ENCODE measurements around the gene ZNF366.
A peak's percentile ranks its signal among the peaks of the same experiment; 100 is the strongest.

Gene ZNF366

DNA sequence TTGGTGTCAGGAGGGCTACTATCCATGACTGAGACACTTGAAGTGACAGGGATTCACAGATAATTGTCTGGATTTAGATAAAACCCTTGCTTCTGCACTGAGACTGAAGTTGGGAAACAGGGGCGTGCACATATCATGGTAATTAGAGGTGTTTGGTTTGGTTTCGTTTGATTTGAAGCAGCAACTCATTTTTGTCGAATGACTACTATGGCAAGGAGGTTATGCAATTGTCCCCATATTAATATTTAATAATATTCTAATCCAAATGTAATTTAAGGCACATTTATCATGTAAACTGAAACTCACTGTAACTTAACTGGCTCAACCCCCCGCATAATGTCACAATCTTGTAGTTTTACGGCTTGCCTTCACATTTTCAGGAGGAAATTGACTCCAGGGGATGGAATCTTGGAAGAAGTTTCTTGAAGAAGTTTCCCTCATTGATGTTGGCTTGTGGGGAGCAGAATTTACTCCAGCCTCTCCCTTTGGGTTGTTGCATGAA, 12.5 kb downstream of the ZNF366 start:
- DNase-seq (ENCODE audit: low read depth, low spot score): no peak

DNA sequence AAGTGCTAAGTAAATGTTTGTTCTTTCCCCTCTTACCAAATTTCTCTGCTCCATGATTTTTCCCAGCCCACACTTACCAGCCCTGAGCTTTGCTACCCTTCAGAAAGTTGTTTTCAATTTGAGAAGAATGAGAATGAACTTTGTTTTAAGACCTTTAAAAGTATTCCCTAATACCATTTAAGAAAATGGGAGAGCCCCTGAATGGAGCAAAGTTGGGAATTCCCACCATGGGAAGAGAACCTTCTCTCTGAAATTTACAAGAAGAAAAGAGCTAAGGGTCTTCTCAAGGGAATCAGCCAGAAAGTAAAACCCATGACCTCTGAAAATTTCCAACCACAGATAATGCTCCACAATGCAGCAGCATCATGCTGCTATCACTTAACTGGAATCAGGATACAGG, 17.7 kb downstream of the ZNF366 start:
- no peak for DNase-seq (ENCODE audit: low read depth, low spot score)

DNA sequence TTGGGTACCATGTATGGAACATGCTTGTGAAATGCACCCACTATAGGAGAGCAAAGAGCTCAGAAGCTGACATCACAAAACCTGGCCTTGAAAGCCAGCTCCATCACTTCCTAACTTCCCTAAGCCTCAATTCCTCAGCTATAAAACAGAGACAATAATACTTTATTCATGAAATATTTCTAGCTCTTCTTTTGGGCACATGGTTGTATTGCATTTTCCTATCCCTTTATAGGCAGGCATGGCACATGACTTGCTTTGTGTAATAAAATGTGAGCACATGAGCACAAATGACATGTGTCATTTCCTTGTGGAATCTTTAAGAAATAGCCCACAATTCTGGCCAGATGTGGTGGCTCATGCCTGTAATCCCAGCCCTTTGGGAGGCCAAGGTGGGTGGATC, 18.5 kb downstream of the ZNF366 start:
- DNase-seq (ENCODE audit: low read depth, low spot score): no peak

DNA sequence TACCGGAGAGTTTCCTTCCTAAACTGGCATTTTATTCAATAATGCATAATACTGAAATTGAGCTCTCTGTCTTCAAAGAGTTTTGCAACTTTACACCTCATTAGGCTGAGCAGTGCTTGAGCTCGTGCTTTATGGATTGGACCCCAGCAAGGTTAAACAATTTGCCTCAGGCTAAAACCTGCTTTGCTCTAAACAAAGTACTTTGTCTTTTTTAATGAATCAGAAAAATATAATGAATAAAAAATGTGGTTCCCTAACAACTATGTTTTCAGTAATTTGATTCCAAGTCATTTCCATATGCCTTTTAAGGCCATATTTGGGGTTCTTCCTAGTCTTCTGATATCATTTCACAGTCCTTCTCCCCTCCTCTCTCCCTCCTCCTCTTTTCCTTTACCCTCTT, 20.0 kb downstream of the ZNF366 start:
- DNase-seq (ENCODE audit: low read depth, low spot score): no peak

DNA sequence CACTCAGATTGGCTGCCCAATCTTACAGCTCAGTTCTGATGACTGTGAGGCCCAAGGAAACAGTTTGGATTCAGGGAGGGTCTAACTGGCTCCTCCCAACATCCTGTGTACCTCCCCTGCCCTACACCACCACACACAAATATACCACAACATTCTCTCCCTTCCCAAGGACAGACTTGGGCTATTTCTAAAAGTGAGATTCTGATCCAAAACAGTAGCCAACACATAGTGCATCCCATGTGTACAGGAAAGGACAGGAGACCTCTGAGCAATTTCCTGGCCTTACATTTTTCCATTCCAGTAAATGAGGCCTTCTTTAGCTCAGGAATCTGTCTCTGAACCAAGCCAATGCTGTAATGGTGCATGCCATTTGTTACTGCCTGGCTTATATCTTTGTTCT, 20.8 kb downstream of the ZNF366 start:
- peak; percentile 20 for DNase-seq (ENCODE audit: low read depth, low spot score)

DNA sequence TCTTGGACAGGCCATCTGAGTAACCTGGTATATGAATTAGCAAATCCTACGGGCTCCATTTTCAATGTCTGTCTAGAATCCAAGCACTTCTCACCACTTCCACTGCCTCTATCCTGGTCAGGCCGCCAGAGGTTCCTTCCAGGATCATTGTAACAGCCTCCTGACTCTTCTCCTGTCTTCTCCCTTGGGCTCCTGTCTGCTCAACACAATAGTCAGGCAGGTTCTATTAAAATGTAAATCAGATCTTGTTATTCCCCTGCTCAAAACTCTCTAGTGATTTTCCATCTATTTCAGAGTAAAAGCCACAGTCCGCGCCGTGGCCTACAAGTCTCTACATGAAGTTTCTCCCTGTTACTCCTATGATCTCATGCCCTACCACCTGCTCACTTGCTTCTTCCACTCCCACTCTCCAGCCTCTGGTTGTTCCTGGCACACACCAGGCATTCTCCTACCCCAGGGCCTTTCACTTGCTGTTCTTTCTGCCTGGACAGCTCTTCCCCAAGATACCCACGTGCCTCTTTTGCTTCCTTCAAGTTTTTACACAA, 21.7 kb downstream of the ZNF366 start:
- DNase-seq (ENCODE audit: low read depth, low spot score): peak; percentile 11

DNA sequence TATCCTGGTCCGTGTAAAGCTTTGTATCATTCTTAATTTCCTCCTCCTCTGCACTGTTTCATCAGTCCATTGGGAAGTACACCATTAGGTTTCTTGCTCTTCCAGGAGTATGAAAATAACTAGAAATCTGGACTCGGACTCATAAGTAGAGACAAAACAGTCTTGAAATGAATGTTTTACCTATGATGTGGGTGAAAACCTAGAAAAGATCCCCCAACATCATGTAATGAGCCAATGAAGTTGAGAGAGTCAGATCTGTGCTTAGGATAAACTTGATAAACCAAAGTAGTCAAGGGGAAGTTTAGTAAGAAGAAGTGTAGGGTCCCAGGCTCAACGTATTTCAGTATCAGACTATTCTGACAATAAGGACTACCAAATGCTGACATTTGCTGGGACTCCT, 25.2 kb downstream of the ZNF366 start:
- DNase-seq (ENCODE audit: low read depth, low spot score): no peak

DNA sequence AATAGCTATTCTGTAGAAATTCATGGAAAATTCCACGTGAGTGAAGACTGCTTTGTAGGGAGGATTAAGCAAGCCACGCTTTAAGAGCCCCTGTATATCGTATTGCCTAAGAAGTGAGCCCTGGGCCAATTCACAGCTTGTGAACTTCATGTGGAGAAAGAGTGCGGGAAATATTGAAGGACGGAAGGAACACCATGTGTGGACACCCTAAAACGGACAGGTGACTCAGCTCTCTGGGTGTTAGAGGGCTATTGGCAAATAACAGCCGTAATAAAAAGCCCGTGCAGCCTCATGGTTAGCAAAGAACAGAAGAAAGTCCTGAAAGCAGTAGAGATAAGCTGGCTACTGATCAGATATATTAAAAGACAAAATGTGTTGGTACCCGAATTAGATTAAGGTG, 26.4 kb downstream of the ZNF366 start:
- no peak for DNase-seq (ENCODE audit: low read depth, low spot score)

DNA sequence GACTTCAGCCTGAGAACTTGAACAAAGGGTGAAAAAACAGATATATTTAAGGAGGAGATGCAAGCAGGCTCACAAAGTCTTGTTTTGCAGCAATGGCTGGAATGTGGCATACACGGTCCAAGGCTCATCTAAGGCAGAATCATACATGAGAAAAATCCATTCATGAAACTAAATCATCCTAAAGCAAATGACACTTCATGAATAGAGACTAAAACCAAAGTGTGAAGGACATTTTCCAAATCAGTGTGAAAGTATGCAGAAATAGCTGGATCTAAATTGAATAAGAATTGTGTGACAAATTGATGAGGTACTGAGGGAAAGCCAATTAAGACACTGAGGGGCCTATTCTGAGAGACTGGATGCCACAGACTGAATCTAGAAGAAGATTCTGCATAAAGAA, 27.3 kb downstream of the ZNF366 start:
- no peak for DNase-seq (ENCODE audit: low read depth, low spot score)

DNA sequence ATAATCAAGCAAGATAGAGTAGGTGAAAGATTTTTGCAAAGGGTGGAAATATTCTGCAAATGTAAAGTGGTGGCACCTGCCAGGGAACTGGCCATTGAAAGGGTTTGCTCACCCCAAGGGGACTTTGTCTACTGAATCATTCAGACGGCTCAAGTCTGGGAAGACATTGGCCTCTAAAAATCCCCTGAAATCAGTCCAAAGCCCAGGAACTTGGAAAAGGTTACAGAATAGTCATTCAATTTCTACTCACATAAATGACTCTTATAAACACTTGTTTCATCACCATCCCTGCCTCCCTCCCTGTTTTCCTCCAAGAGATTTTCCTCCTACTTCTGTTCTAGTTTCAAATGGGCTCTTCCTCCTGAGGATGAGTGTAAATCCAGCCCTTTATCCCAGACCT, 28.5 kb downstream of the ZNF366 start:
- no peak for DNase-seq (ENCODE audit: low read depth, low spot score)

DNA sequence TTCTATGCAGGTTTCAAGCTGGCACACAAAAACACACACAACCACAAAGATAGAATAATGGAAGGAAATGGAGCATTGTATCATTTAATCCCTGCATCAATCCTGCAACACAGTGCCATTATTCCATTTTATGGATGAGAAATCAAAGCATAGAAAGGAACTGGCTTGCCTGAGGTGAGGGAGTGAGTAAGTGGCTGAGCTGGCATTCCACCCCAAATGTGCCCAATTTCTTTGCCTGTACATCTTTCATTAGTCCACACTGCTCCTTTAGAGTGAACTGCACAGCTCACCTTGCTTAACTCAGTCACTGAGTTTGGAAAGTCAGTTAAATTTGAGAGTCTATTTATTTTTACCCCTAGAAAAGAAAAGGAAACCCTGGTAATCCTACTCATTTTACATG, 28.9 kb downstream of the ZNF366 start:
- no peak for DNase-seq (ENCODE audit: low read depth, low spot score)

DNA sequence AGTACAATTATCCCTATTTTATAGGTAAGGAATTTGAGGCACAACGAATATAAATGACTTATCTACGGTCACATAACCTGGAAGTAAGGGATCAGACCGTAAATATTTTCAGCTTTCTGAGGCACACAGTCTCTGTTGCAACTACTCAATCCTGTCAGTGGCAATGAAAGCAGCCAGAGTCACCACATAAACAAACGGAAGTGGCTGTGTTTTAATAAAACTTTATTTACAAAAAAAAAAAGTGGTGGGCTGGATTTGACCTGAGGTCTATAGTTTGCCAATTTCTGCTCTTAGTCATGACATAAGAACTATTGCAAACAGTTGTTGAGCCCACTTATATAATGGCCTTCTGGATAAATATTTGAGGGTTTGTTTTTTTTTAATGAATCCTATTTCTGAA, 29.6 kb downstream of the ZNF366 start:
- no peak for DNase-seq (ENCODE audit: low read depth, low spot score)

DNA sequence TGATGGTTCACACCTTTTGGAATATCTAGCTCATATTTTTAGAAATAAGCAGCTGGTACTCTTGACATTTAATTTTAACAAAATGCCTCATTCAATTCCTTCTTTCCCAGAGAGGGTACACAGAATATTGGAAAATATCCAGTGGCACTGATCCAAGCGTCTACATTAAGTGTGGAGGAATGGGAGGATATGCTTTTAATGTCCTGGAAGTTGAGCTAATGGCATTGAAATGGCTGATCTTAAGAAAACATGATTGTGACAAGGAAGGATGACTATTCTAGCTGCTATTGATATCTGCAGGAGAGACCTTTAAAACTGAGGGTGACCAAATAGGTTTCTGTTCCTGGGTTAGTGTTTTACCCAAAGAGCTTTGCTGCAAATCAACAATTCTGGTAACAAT, 30.0 kb downstream of the ZNF366 start:
- no peak for DNase-seq (ENCODE audit: low read depth, low spot score)

DNA sequence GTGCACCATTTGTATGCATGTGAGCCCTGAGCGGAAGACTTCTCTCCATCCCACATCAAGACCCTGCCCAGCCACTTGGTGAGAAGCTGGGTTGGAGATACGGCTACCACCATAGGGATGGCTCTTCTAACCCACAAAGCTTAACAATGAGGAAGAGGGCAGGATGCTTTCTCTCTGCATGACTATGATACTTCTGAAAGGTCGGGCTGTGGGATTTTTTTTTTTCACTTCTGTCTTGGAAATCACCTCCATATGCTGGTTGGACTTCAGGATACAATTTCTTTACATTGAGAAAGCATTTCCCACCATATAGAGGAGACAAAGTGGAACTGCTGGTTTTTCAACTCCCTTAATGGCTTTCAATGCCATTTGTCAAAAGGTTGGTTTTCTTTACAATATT, 30.5 kb downstream of the ZNF366 start:
- DNase-seq (ENCODE audit: low read depth, low spot score): no peak

DNA sequence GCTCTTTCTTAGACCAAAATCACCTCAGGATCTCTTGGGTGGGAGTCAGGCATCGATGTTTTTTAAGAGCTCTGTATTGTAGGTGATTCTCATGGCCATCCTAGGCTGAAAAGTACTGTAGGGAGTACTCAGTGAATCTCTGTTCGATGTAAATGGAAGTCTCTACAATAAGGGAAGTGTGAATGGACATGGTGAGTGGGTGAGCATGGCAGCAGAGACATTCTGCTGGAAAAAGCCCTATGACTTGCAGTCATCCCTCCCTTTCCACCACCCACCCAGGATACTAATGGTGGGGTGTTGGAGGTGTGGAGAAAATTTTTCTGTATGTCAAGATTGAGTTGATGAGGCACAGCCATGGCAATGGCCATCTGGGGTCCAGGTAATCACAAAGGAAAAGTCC, 30.9 kb downstream of the ZNF366 start:
- no peak for DNase-seq (ENCODE audit: low read depth, low spot score)

DNA sequence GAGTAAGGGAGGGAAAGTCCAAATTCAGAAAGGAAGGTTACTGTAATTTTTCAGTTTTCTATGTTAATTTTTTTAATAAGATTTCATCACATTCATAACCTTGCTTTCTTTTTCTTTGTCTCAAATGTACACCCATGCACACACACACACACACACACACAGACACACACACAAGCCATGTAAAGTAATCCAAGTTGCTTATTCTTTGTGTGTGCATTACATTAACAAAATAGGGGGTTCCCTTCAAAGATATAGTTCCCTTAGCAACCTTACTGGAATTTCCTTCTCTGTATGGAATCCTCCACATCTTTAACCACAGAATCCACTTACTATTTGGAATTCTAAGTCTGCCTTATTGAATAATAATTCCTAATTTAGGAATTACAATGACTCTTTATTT, 32.7 kb downstream of the ZNF366 start:
- DNase-seq (ENCODE audit: low read depth, low spot score): no peak

DNA sequence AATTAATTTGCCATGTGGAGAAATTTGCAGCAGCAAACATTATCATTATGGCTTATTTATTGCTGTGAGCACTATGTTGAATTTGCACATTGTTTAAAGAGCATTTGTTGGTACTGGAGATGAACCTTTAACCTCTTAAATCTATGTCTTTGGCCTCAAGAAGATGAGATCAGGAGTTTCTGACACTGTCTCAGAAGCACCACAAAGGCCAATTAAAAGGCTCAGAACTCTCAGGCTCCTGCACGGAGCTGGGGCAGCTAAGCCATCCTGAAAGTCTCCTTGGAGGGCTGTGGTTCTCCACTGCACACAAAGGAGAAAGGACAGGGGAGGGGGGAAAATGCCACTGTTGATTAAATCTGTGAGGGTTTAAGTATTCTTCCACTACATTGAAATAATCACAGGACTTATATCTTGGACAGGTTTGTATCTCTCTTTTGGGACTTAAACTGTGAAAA, 33.1 kb downstream of the ZNF366 start:
- DNase-seq (ENCODE audit: low read depth, low spot score): no peak

DNA sequence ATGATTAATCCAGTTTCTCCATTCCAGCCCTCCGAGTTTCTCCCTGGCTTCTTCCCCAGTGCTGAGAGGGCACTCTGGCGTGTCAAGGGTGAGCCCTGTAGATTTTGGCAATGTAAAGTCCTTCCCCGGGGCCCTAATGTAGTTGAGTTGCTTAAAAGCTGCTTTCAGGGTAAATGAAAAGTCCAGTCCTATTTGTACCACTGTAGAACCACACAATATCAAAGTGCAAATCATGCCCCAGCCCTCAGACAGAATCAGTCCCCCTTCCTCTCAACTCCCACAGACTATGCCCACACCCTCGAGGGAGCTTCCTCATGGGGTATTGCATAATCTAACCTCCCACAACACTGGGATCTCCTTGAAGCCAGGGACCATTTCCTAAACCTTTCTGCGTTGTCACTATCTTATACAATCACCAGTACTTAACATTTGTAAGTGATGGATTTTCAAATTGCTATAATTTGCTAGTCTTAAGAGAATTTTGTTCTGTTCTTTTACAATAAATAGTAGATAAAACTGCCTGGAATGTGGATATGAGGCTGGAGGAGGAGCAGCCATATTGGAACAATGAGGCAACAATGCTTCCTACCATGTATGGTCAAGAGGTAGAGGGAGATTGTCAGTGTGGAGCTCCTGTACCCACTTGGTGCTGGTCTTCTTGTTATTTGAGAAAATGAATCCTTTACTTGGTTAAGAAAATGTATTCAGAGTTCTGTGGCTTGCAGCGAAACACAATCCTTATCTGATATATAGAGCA, 34.4 kb downstream of the ZNF366 start:
- DNase-seq (ENCODE audit: low read depth, low spot score): no peak

DNA sequence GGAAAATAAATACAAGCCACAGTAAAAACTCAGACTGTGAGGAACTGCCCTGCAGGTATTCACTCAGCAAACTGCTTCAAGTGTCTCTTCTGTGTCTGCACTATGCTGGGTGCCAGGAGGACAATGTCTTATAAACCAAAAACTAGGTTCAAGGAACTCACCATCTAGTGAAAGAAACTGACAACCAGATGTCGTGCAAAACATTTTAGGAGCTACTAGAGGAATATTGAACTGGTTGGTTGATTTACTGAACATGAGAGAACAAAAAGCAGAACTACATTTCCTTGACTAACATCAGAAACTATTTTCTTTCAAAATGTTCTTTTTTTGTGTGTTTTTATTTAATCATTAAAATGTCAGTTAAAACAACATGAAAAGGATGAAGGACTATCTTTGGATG, 35.2 kb downstream of the ZNF366 start:
- no peak for DNase-seq (ENCODE audit: low read depth, low spot score)

DNA sequence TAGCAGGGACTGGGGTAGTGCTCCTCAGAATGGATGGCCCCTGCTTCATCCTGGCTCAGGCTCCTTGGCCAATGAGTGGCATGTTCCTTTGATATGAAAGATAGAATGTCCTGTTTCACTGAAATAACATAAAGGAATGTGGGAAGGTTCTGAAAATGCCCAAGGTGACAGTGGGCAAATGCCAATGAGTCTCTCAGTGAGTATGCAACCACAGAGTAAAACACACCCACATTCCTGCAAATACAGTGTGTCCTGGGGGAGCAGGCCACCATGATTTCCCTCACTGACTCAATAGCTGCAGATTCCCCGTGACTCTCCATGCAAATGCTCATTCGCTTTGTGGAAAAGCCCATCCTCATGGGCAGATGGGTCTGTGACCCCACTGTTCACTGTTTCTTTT, 36.4 kb downstream of the ZNF366 start:
- no peak for DNase-seq (ENCODE audit: low read depth, low spot score)

DNA sequence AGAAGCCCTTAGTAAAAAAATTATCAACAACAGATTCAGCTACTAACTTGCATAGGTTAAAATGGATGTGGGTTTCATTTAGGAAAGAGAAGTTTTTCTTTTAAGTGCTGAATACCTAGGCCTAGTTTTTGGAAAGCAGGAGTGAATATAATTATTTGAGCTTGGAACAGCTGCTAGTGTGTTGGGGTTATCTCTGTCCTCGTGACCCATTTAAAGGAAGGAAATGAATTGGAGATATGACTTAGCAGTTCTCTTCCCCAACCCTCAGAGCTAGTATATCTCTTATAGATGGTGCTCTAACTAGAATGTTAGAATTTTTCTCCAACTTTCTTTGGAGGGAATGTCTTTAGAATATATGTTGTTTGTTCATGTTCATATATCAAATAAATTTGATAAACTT, 38.6 kb downstream of the ZNF366 start:
- DNase-seq (ENCODE audit: low read depth, low spot score): no peak

DNA sequence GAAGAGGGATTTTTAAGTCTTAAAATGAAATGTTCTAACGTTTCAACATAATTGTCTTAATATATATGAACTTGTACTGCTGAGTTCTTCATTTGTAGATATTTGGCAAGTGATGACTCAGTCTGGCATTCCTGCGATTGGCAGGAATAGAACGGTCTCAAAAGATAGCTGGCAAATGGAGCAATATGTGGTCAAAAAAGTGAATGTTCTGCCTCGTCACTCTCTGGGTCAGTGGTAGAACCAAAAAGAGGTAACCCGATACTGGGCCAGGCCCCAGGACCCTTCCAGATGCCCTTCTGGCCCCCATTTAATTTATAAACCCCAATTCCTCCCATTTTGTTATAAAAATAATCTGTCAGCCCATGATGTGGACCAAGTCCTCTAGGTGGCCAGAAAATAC, 39.2 kb downstream of the ZNF366 start:
- no peak for DNase-seq (ENCODE audit: low read depth, low spot score)

DNA sequence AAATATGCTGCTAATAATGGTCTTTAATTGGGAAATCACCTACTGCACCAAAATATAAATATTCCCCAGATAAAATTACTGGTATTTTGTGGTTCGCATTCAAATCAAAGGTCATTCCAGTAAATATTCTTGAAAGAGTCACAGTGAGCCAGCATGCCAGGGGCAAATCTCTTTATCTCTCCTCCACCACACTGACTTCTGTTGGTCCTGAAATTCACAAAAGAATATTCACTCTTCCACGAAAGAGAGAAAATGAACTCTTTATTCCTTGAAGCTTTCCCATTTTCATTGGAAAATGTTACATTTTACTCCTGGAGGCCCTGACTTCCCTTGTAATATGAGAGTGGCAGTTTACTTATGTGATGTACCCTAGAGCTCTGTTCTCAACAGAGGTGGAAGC, 39.7 kb downstream of the ZNF366 start:
- no peak for DNase-seq (ENCODE audit: low read depth, low spot score)
